DND-41 (cell line): ENCODE results near the gene PTPRG.

Experiments used
- EZH2 ChIP-seq: IDR thresholded peaks from 3 replicates; pipeline ENCODE4 v1.6.1; 2012; ENCODE audit warnings: borderline replicate concordance, low read depth, mild to moderate bottlenecking, moderate library complexity, low read length, inconsistent platforms; ENCODE audit not compliant: severe bottlenecking
- TF ChIP-seq, protein P1 (sequence below): IDR thresholded peaks from 2 replicates; pipeline ENCODE4 v1.5.1; 2012; ENCODE audit warnings: borderline replicate concordance, low read length, moderate library complexity, mild to moderate bottlenecking; ENCODE audit not compliant: poor library complexity, severe bottlenecking; ENCODE audit errors: extremely low read depth

DNA sequence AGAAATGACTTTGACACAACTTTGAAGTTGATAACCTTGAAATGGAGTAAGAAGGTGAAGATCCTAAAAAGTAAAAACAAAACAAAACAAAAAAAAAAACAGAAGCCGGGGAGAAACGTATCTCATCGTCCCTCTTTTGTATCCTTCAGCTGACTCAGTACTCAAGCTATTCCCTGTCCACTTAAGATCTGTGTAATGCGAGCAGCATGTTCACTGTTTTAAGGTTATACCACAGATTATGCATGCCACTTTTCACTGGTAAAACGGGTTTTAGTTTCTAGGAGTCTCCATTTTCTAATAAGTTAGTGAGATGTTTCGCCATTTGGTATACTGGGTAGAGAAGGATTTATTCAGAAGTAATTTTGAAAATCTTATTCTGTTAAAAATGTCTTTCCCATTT lies 487.7 kb downstream of the PTPRG start:
- TF ChIP-seq EZH2 = no peak
- TF ChIP-seq, protein P1, sequence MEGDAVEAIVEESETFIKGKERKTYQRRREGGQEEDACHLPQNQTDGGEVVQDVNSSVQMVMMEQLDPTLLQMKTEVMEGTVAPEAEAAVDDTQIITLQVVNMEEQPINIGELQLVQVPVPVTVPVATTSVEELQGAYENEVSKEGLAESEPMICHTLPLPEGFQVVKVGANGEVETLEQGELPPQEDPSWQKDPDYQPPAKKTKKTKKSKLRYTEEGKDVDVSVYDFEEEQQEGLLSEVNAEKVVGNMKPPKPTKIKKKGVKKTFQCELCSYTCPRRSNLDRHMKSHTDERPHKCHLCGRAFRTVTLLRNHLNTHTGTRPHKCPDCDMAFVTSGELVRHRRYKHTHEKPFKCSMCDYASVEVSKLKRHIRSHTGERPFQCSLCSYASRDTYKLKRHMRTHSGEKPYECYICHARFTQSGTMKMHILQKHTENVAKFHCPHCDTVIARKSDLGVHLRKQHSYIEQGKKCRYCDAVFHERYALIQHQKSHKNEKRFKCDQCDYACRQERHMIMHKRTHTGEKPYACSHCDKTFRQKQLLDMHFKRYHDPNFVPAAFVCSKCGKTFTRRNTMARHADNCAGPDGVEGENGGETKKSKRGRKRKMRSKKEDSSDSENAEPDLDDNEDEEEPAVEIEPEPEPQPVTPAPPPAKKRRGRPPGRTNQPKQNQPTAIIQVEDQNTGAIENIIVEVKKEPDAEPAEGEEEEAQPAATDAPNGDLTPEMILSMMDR = no peak
